Calu3 (cell line): Measurements from ENCODE around the gene BMP7. TPM values are rescaled to one million over a fixed set of nuclear protein-coding genes. Genes with fewer than 3 reads are reported as not detected.
"Not testable (repeated sequence)": the region's sequence is repeated elsewhere in the genome, so short reads cannot be mapped to it uniquely, and the experiment has no call there.

Experiments used
- BruUV-seq: library from RNA; stranded (reverse); fragments of 400-500 nt; replicated peaks from 2 replicates; lab custom pipeline; 2021; lab: Mats Ljungman, UMichigan
- CTCF ChIA-PET: fragments of 300-600 bp; sonication (Branson Sonifier 250); formaldehyde crosslinking; loops from one replicate; lab custom pipeline; 2022; ENCODE audit warnings: antibody characterized with exemption; lab: Charles Lee
- DNase-seq: peaks from one replicate; pipeline ENCODE4 v3.0.0; 2022
- H3K27ac Mint-ChIP-seq: one replicate; pipeline ENCODE4 v1.8.0; 2022; ENCODE audit warnings: mixed read lengths; ENCODE audit not compliant: unreplicated experiment
- H3K27me3 Mint-ChIP-seq: one replicate; pipeline ENCODE4 v1.8.0; 2022; ENCODE audit warnings: mixed read lengths; ENCODE audit not compliant: unreplicated experiment
- H3K36me3 Mint-ChIP-seq: one replicate; pipeline ENCODE4 v1.8.0; 2022; ENCODE audit warnings: mild to moderate bottlenecking, moderate library complexity, mixed read lengths; ENCODE audit not compliant: insufficient read depth, unreplicated experiment
- H3K4me1 Mint-ChIP-seq: one replicate; pipeline ENCODE4 v1.8.0; 2022; ENCODE audit warnings: mild to moderate bottlenecking, low read depth, mixed read lengths; ENCODE audit not compliant: unreplicated experiment
- H3K4me3 Mint-ChIP-seq: one replicate; pipeline ENCODE4 v1.8.0; 2022; ENCODE audit warnings: mild to moderate bottlenecking, low read depth, moderate library complexity, mixed read lengths; ENCODE audit not compliant: unreplicated experiment
- H3K9me3 Mint-ChIP-seq: one replicate; pipeline ENCODE4 v1.8.0; 2022; ENCODE audit warnings: low read depth, mixed read lengths; ENCODE audit not compliant: unreplicated experiment
- intact Hi-C: fragments of 100-400 bp; cut with micrococcal nuclease; formaldehyde crosslinking; loops from one replicate; pipeline ENCODE4 v1.10.0; 2022; ENCODE audit not compliant: unreplicated experiment
- total RNA-seq: library from RNA; stranded (reverse); gene quantifications from 2 replicates; pipeline ENCODE4 v1.2.3, GENCODE V29; 2022
- TF ChIP-seq, protein P1 (sequence below): fragments of 200-600 bp; IDR thresholded peaks from one replicate; pipeline ENCODE4 v1.8.0; 2022; ENCODE audit warnings: antibody characterized with exemption; ENCODE audit not compliant: unreplicated experiment

BMP7 gene
- total RNA-seq, 1 experiment from 2014 or later, result not detected

DNA sequence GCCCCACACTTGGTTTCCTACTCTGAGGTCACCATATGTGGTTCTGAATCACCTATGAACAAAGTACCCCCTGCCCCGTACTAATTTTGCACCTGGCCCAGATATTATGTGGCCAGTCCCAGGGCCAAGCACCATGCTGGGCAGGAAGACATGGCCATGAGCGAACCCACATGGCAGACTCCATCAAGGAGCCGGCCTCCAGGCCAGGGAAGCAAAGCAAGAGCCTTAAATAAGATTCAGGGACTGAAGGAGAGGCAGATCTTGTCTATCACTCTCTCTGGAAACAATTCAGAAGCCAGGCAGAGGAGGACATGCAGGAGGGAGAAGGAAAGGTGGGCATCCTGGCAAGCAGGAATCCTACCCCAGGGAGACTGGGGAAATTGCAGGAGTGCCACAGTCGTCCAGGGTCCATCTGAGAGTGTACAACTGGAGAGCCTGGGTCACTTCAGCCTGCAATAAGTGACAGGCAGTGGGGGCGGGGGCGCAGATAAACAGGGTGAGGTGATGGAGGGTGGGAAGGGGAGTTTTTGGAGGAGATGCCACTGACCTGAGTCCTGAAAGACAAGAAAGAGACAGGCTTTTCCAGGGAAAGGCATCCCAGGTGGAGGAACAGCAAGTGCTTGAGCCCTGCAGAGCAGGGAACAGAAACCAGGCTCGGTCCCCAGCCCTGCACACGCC is 2.1 kb upstream of the BMP7 start:
- H3K4me3 Mint-ChIP-seq, result no peak overlapping the region
- CTCF ChIA-PET, result no interaction called here
- BruUV-seq, result no TSS peak
- TF ChIP-seq, protein P1, sequence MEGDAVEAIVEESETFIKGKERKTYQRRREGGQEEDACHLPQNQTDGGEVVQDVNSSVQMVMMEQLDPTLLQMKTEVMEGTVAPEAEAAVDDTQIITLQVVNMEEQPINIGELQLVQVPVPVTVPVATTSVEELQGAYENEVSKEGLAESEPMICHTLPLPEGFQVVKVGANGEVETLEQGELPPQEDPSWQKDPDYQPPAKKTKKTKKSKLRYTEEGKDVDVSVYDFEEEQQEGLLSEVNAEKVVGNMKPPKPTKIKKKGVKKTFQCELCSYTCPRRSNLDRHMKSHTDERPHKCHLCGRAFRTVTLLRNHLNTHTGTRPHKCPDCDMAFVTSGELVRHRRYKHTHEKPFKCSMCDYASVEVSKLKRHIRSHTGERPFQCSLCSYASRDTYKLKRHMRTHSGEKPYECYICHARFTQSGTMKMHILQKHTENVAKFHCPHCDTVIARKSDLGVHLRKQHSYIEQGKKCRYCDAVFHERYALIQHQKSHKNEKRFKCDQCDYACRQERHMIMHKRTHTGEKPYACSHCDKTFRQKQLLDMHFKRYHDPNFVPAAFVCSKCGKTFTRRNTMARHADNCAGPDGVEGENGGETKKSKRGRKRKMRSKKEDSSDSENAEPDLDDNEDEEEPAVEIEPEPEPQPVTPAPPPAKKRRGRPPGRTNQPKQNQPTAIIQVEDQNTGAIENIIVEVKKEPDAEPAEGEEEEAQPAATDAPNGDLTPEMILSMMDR, result no peak
- no peaks in the 10 kb centered on the region for H3K9me3 Mint-ChIP-seq
- no peaks in the 10 kb centered on the region for H3K36me3 Mint-ChIP-seq
- no peak overlapping the region for H3K27ac Mint-ChIP-seq
- no peak for DNase-seq
- H3K4me1 Mint-ChIP-seq, result no peaks in the 10 kb centered on the region
- intact Hi-C loops, result no loop called here
- peaks cover 95% of the 10 kb centered on the region for H3K27me3 Mint-ChIP-seq

DNA sequence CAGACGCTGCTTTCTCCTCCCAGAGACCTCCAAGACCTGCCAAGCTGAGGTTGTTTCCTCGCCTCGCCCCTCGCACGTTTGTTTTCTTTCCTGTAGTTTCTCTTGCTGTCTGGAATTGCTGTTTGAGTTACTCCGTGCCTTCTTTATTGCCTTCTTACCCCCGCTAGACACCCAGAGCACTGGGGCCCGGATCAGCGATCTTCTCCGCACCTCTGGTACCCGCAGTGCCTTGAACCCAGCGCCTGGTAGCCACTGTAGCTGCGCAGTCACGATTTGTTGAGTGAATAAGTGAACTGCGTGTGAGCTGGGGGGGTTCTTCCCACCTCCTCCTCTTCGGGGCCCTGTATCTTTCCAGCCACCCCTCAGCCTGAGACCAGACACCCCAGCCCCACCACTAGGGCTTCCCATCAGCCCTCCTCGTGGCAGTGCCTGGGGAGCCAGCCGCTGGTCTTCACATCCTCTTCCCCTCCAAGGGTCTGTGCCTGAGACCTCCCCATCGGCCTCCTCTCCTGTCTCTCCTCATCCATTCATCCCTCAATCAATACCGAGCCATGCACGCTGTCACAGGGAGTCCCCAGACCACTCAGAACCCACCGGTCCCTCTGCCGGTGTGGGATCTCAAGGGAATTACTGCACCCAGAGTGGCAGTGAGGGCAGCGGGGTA is 849 bp upstream of the BMP7 start:
- Mint-ChIP-seq H3K36me3 (no peaks in the 10 kb centered on the region), H3K27ac (no peak overlapping the region), H3K4me3 (no peak overlapping the region), H3K27me3 (peaks cover 95% of the 10 kb centered on the region), H3K9me3 (no peaks in the 10 kb centered on the region), H3K4me1 (no peaks in the 10 kb centered on the region)
- no peak for DNase-seq
- TF ChIP-seq, protein P1, result no peak
- intact Hi-C loops, result no loop called here
- no TSS peak for BruUV-seq
- CTCF ChIA-PET, result no interaction called here

DNA sequence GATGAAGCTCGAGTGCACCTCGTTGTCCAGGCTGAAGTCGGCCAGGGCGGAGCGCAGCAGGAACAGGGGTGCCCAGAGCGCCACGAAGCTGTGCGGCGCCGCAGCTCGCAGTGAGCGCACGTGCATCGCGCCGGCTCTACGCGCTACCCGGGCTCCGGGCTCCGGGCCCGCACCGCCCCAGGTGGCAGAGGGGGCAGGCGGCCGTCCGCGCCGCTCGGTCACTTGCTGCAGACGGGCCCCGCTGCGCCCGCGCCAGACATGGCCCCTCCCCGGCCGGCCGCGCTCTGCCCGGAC is 497 bp downstream of the BMP7 start:
- Mint-ChIP-seq H3K27me3 (peaks cover 95% of the 10 kb centered on the region), H3K27ac (no peak overlapping the region), H3K4me1 (no peaks in the 10 kb centered on the region), H3K36me3 (no peaks in the 10 kb centered on the region), H3K4me3 (no peak overlapping the region), H3K9me3 (no peaks in the 10 kb centered on the region)
- CTCF ChIA-PET, result no interaction called here
- BruUV-seq, result no TSS peak
- TF ChIP-seq, protein P1, result no peak
- DNase-seq, result no peak
- intact Hi-C loops, result no loop called here

DNA sequence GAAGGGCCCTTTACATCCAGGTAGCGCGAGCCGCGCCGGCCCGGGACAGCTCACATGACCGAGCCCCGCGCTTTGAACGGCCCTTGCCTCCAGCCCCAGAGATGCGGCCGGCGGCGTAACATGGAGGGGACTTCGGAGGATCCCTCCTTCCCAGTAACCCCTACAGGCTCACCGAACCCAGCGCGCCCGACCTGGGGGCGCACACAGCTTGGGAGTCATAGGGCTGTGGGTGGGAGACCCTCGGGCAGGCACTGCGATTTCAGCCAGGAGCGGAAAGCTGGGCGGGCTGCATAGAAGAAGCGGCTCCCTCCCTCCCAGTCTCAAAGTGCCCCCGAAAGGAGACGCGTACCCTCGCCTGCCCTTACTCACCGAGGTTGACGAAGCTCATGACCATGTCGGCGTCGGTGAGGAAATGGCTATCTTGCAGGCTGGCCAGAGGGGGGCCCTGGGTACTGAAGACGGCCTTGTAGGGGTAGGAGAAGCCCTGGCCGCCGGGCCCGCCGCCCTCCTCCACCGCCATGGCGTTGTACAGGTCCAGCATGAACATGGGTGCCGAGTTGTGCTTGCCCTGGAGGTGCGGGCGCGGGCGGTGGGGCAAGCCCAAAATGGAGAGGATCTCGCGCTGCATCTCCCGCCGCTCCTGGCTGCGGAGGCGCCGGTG is 975 bp downstream of the BMP7 start:
- peaks cover 95% of the 10 kb centered on the region for H3K27me3 Mint-ChIP-seq
- intact Hi-C loops, result no loop called here
- DNase-seq, result no peak
- TF ChIP-seq, protein P1, result no peak
- H3K4me1 Mint-ChIP-seq, result no peaks in the 10 kb centered on the region
- CTCF ChIA-PET, result no interaction called here
- BruUV-seq, result no TSS peak
- H3K4me3 Mint-ChIP-seq, result no peak overlapping the region
- no peaks in the 10 kb centered on the region for H3K9me3 Mint-ChIP-seq
- H3K36me3 Mint-ChIP-seq, result no peaks in the 10 kb centered on the region
- no peak overlapping the region for H3K27ac Mint-ChIP-seq

DNA sequence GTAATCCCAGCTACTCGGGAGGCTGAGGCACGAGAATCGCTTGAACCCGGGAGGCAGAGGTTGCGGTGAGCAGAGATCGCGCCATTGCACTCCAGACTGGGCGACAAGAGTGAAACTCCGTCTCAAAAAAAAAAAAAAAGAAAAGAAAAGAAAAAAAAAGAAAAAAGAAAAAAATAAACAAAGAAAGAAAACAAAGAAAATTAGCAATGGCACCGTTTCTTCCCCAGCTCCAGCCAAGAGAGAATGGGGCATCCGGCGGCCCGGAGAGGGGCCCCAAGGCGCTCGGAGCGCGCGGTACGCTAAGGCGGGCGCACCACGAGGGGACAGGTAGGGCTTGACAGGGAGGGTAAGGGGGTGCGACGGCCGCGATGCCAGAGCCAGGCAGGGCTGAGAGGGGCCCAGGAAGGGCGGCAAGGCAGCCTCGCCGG is 1.5 kb downstream of the BMP7 start:
- H3K36me3 Mint-ChIP-seq, H3K4me1 Mint-ChIP-seq, H3K9me3 Mint-ChIP-seq, H3K27ac Mint-ChIP-seq, intact Hi-C loops, DNase-seq, H3K4me3 Mint-ChIP-seq, BruUV-seq: not testable (repeated sequence)
- CTCF ChIA-PET, result interaction anchor here (1.1 kb wide), 1 partner anchor 17 kb away, joined by 3 read pairs; no protein-coding TSS in a partner anchor
- H3K27me3 Mint-ChIP-seq, result peaks cover 95% of the 10 kb centered on the region
